ENCODE measurements around the gene COL11A1.
A peak's percentile ranks its signal among the peaks of the same experiment; 100 is the strongest.
"Not testable (repeated sequence)": the region's sequence is repeated elsewhere in the genome, so short reads cannot be mapped to it uniquely, and the experiment has no call there.

The COL11A1 gene

DNA sequence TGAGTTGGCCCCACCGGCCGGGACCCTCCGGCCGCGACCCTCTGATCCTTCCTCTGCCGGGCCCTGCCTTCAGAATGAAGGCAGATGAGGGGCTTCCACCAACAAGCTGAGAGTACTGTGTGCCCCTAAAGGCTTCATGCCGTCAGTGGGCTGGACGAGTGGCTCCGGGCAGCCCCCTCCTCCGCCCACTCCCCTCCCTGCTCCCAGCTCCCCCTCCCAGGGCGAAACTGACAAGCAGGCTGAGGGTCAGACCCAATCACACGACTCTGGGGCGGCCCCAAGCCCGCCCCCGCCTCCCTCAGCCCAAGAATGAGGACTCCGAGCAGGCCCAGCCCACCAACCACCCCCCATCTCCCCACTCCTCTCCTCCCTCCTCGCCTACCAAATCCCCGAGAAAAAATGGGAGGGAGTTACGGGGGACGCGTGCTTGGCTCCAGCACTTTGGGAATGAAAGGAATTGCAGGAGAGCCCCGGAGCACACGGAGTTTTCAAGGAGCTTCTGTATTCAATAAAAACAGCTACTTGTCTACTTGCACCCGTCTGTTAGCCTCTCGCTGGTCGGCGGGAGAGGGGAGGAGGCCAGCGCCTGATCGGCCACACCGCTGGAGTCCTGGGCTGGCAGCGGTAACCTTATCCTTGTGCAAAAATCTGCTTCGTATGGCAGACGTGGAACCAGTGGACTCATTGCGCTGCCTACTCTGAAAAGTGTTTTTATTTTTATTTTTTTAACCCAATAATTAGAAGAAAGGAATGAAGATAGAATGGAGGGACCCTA, at the start of gene COL11A1:
Gene COL11A1, minus strand, starts transcription at position 147 of the 775 bp plus-strand sequence. CDS start 344 bp downstream, outside the sequence.
- no peak for FAIRE-seq

DNA sequence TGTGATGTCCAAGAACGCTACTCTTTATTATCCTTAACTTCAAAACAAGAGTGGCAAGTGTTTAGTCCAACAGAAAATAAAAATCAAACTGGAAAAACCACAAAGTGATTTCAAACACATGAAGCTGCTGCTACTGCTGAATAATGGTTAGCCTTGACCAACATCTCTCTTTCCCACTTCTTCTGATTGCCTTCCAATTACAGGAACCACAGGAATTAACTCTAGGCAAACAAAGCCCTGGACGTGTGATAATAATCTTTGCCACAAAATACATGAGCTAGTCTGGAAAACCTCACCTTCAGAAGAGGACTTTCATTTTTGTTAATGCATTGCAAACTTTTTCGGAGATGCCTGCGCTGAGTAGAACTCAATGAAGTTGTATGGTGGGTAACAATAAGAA, 48.6 kb upstream of the COL11A1 start:
- FAIRE-seq, result no peak

DNA sequence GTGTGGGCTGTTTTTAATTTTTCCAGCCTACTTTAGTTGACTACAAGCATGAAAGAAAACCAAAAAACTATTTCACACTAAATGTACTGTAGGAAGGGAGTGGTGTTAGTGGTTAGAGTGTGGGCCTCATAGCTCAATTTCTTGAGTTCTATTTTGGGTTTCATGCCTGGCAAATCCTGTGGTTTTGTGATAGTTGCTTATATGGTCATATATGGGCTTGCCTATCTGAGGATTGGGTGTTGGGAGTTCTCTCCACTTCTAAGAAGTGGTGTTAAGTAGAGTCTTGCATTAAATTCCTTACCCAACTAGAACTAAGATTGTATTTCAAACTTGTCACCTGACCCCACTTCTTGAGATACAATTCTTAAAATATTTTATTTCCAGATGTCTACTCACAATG, 37.8 kb upstream of the COL11A1 start:
- no peak for FAIRE-seq

DNA sequence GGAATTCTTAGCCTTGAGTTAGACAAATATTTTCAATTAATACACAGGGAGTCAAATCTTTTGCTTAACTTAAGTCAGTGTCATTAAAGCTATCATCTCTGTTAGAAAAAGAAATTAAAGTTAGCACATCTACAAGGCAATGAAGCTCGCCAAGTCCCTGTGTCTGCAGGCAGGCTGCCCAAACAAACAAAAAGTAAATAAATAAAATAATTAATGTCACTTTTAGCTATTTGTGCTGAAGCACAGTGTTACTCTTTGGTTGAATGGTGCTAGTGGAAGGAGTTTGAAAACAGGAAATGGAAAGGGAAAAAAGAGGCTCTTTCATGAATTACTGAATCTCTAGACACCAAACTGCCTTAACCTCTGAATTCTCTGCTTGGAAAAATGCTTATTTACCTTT, 37.1 kb upstream of the COL11A1 start:
- FAIRE-seq, result no peak

DNA sequence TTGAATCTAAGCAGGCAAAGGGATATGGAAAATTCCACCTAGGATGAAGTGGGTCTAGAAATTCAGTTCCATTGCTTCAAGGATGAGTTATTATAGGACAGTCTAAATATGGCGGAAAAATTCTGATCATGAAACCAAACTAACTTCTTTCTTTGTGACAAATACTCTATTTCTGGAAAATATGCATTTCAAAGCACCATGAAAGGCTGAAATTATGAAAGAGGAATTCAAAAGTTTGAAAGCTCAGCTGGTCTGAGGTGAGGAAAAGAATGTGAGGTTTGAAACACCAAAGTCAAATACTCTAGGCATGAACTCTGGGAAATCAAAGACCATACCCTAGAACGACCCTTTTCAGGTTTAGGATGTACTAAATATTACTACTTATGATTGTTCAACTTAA, 36.4 kb upstream of the COL11A1 start:
- FAIRE-seq, result no peak

DNA sequence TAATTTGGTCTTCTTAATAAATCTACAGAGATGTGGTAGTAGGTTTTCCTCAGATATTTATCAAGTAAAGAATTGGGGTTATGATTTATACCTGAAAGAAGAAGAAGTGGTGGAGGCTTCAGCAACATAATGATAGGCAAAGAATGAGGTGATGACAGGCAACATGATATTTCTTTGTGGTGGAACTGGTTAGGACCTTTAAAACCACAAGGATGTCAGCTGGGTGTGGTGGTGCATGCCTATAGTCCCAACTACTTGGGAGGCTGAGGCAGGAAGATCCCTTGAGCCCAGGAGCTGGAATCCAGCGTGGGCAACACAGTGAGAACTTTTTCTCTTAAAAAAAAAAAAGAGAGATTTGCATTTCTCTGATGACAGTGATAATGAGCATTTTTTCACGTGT, 34.1 kb upstream of the COL11A1 start:
- FAIRE-seq, result no peak

DNA sequence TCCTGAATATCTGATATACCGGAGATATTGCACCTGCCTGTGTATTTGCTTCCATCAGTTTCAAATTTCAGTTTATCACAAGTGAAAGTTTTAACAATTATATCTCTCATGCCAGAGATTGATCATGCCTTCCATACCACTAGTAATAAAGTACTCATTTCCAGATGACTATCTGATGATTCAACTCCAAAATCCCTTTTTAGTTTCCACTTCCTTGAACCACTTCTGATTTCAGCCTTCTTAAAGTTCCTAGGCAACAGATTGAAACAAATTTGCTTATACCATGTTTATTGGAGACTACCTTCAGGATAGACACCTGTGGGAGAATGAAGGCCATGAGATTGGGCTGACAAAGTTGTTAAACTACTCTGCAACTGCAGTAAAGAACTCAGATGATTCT, 21.5 kb upstream of the COL11A1 start:
- no peak for FAIRE-seq

DNA sequence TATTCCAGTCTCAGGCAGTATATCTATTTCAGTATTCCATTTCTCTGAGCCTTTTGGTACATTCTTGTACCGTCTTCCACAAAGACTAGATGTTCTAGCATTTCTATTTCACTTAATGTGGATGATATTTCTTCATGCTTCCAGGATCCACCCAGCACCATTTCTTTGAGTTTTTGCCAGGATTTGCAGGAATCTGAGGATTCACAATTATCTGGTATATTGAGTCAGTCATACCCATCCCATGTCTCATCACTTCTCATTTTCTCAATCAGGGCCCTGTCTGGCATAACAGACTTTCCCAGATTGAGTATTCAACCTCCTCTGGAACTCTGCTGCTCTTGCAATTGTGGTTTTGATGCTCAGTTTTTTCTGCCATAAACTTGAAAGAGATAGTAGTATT, 20.9 kb upstream of the COL11A1 start:
- FAIRE-seq, result no peak

DNA sequence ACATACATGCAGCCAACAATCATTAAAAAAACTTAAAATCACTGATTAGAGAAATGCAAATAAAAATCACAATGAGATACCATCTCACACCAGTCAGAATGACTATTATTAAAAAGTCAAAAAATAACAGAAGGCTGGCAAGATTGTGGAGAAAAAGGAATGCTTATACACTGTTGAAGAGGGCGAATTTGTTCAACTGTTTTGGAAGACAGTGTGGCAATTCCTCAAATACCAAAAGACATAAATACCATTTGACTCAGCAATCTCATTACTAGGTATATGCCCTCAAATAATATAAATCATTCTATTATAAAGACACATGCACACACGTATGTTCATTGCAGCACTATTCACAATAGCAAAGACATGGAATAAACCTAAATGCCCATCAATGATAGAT, 19.9 kb upstream of the COL11A1 start:
- FAIRE-seq, result not testable (repeated sequence)

DNA sequence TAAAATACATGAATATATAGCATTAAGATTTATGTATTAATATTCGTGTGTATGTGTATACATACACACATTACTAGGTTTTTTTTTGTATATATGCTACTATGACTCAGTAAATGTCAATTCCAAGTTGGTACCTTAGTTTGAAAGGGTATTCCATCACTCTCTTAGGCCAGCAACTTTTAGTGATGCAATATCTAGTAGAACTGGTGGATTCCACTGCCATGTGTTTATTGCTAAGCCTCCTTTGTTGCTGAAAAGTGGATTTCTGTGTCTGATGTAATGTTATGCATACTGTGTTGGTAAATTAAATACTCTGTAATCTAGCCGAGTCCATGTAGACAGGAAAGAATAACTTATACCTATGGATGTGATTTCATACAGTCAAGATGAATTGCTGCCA, 16.9 kb upstream of the COL11A1 start:
- FAIRE-seq, result no peak

DNA sequence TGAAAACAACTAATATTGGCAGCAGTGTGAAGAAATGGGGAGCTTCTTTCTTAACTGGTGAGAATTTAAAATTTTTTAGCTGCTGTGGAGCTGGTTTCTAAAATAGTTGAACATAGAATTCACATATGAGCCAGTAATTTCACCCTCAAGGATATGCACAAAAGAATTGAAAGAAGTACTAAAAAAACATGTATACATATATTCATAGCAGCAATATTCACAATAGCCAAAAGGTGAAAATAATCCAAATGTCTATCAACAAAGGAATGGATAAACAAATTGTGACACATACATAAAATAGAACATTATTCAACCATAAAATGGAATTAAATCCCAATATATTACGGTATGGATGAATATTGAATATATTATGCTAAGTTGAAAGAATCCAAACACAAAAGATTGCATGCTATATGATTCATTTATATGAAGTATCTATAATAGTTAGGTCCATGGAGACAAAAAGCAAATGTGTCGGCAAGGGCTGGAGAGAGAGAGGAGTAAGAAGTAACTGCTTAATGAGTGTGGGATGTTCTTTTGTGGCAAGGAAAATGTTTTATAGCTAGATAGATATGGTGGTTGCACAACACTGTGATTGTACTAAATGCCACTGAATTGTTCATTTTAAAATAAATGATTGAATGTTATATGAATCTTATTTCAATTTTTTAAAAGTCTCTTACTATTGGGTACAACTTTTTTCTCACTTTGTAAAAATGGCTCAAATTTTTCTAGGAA, 14.8 kb upstream of the COL11A1 start:
- FAIRE-seq, result peak; percentile 19

DNA sequence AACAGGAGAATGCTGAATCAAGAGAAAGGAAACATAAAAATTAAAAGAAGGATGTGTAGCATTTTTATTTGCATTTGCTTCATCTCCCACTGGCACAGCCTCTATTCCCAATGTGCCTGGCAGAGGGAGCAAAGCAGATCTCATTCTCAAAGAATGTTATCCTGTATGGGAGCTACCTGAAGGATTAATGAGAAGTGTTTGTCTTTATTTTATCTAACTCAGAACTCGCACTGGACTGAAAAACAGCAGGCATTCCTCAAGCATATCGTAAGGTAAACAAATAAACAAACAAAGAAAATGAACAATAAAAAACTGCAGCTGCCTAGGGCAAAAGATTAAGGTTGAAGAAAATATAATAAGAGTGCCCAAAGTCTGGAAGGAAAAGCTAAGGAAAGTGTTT, 12.7 kb upstream of the COL11A1 start:
- no peak for FAIRE-seq

DNA sequence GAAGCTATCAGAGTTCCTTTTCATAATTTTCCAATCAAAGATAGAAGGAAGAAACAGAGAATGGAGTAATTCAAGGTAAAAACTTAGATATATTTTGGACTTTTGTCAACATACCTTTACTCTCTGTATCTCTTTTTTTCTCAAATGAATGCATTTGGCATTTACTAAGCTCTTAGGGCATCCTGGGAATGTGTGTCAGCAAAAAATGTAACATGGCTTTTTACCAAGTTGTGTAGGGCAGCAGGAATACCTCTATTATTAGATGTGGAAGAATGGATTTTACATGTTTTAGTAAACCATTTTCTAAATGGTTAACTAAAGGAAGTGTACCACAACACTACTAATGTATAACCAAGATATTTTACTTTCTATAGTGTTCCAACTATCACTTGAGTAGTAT, 4.2 kb upstream of the COL11A1 start:
- no peak for FAIRE-seq

DNA sequence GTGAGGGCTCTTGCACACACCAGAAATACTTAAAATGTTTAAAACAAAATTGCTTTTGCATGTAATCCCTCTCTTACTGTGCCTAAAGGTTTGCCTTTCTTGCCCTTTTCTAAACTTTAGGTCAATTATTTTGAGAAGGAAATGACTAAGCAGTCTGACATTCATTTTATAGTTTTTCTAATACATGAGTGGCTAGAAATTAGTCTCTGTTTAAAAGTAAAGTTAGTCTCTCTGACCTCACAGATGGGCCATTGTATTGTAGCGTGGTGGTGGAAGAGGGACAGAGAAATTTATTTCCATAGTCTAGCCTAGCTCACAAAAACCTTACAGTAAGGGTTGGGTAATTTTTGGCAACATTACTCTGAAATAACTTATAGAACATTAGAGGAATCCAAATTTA, 3.6 kb upstream of the COL11A1 start:
- FAIRE-seq, result peak; percentile 100

DNA sequence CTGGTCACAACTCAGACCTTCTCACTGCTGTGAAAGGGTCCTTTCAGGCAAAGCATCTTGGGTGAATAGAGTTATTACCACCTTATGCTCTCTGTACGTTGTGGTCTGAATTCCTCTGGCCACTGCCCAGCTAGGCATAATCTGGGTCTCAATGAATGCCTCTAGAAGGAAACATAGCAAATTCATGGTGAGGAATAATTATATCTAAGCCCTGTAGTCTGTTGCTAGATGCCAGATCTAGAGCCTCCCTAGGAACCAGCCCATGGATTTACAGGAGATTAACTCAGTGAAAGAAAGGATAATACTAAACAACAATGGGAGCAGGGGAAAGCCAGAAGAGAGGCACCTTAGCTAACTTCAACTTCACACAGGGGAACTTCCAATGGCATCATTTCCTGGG, 2.4 kb upstream of the COL11A1 start:
- FAIRE-seq, result no peak

DNA sequence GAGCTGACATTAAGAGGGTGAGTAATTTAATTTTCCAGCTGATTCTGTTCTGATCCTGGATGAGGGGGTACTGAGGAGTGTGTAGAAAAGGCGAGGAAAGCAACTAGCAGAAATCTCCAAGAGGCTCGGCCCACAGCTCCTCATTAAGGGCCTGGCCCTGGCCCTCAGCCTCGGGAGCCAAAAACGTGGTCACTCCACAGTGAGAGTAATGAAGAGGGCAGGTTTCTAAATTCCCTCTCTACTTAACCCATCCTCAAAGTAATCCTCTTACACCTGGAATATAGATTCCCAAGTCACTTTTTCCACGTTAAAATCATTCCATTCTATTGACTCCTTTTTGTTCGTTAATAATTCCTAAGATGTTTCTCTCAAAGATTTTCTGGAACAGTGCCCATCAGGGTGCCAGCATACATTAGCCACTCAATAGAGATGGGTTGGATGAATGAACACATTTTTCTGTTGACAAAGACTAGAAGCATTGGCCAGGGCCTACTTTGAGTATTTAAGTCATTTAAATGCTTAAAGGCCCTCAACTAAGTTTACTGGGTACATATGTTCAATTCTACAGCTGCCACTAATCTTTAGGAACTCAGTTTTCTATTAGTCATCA, 1.1 kb upstream of the COL11A1 start:
- FAIRE-seq, result no peak

DNA sequence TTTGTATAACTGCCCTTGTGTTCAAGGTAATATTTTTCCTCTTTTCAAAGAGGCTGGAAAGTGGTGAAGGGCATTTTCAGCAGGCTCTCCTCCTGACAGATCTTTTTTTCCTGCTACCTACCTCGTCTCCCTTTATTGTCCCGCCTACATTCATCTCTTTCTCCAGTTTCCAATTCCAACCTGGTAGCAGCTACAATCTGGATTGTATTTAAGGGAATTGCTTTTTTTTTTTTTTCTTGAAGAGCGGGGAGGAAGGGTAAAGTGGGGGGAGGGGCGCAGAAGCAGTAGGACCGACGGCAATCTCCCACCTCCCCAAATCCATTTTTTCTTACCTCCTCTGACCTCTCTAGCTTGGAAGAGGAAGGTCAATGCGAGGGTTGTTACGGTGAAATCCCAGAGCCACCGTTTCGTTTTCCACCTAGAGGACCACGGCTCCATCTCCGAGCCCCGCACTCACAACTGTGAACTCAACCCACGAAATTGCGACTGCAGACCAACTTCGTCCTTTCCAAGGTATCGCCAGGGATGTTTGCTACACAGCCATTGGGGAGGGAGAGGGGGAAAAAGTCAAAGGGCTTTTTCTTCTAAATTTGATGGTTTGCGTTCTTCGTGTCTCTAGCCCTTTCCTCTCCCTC, 464 bp downstream of the COL11A1 start:
- FAIRE-seq, result no peak

DNA sequence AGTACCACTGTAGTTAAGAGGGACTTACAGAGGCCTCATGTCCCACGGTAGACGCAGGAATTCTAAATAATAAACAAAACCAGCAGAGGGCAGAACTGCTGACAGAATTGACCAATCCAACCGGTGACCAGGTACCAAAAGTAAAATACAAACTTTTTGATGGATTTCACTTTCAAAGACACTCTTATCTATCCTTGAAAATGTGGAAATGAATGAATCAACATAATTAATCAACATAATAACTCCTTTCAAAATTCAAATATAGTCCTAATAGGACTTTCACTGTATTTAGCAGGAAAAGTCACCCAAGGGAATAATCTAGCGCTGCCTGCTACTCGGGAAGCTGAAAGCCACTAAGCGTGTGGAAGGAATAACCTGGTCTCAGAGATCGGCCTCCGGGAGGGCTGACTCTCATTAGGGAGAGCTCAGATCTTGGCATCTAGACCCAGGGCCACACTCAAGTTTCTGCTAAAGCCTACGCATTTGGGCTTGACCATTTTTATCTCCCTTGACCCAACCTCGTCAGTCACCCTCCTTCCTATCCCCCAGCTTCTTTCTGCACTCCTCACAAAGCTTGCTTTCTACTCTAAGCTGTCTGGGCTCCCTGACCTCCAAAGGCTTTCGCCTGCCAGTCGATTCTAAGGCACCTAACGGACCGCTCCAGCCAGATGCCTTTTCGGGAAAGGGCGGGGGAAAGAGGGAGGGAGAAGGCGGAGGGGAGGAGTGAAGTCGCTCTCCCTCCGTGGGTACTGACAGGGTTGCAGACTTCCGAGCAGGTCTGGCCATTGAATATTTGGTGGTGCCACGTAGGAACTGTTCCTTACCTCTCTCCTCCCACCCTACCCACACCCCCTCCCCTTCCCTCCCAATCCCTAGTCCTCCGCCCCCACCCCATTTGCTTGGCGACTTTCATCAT, 1.6 kb downstream of the COL11A1 start:
- FAIRE-seq, result peak; percentile 98

DNA sequence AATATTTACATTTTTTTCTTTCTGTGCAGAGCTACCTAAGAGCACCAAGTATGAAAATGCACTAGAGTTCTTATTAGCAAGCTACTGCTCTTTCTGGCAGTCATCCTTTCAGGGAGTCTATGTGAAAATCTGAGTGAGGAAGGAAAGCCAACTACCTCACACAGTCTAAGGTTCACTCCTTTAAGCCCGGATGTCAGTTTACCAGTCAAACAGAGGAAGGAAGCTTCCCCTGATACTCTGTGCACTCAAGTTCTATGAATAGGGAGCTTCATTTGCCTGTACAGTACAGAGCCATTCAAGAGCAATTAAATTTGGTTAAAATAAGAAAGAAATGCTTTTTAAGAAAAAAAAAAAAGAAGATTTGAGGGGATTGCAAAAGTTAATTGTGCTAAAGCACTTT, 6.9 kb downstream of the COL11A1 start:
- FAIRE-seq, result peak; percentile 33

DNA sequence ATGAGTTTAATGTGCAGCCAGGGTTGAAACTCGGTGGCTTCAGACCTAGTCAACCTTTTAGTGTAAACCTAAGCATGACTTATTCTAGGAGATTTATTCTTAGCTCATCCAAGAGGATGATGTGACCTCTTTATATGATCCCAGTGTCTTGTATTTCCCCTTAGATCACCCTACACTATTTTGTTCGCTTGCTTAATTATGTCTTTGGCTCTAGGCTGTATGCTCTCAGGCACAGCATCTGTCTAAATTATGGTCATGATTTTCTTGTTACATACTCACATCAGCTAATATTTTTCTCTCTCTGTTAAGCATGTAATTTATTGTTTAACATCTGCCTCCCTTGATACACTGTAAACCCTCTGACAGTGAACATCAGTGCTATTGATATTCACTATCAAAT, 19.1 kb downstream of the COL11A1 start:
- FAIRE-seq, result no peak

DNA sequence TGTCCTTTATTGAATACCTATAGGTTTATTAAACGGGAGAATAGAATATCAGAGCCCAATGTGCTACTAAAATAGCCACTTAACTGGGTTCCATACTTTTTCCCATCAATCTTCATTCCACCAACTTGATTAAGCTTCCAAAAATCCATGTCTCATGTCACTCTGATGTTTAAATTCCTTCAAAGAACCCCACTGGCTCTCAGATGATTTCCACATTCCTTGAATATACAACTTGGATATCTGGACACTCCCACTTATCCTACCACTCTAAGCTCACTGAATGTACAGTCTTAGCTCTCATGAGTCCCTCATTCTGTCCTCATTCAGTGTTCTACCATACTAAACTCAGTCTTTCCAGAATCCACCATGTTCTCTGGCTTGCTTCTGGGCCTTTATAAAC, 21.1 kb downstream of the COL11A1 start:
- FAIRE-seq, result peak; percentile 94

DNA sequence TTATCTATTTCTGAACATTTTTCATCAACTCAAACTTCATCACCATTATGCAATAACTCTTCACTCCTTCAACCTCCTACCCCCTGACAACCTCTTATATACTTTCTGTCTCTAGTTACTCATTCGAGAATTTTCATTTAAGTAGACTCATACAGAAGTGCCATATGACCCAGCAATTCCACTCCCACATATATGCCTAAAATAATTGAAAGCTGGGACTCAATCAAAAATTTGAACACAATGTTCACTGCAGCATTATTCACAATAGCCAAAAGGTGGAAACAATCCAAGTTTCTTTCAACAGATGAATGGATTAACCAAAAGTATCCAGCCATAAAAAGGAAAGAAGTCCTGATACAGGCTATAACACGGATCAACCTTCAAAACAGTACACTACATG, 24.1 kb downstream of the COL11A1 start:
- FAIRE-seq, result no peak
